ENCODE results near the gene ZNF227. TPM values are rescaled to one million over a fixed set of nuclear protein-coding genes. Genes with fewer than 3 reads are reported as not detected.

The ZNF227 gene
- total RNA-seq, 2 experiments from 2014 or later: 17.7 to 18.5 TPM

GRCh38 chr19:44258136-44258535 lies 45.8 kb downstream of the ZNF227 start:
- H3K9me3 Mint-ChIP-seq: peaks cover 56% of the 10 kb centered on the region
- no peak overlapping the region for H3K27ac Mint-ChIP-seq
- H3K4me1 Mint-ChIP-seq (ENCODE audit: low read depth): peaks cover 9% of the 10 kb centered on the region
- ATAC-seq (no peak), DNase-seq (no peak)
- TF ChIP-seq CTCF (IDR thresholded peaks at IDR 0.05): no peak
- intact Hi-C loops (cut with micrococcal nuclease): no loop called here
- ChIA-PET POLR2A (no interaction called here), CTCF (no interaction called here)
- no peaks in the 10 kb centered on the region for H3K27me3 Mint-ChIP-seq
- H3K4me3 Mint-ChIP-seq: no peak overlapping the region
- H3K36me3 Mint-ChIP-seq (ENCODE audit: low read depth): peaks cover 37% of the 10 kb centered on the region

GRCh38 chr19:44258835-44259413 lies 46.6 kb downstream of the ZNF227 start:
- Mint-ChIP-seq H3K27me3 (no peaks in the 10 kb centered on the region), H3K4me3 (no peak overlapping the region), H3K36me3 (ENCODE audit: low read depth) (peaks cover 33% of the 10 kb centered on the region), H3K9me3 (peaks cover 55% of the 10 kb centered on the region), H3K4me1 (ENCODE audit: low read depth) (peaks cover 9% of the 10 kb centered on the region), H3K27ac (no peak overlapping the region)
- intact Hi-C loops (cut with micrococcal nuclease): no loop called here
- DNase-seq: no peak
- no peak for TF ChIP-seq CTCF (IDR thresholded peaks at IDR 0.05)
- ChIA-PET POLR2A (no interaction called here), CTCF (no interaction called here)
- no peak for ATAC-seq

- H3K27ac Mint-ChIP-seq: peak overlapping the region; percentile 75
- ChIA-PET POLR2A (no interaction called here), CTCF (no interaction called here)
- ATAC-seq: no peak
- peaks cover 9% of the 10 kb centered on the region for H3K4me1 Mint-ChIP-seq (ENCODE audit: low read depth)
- peaks cover 26% of the 10 kb centered on the region for H3K36me3 Mint-ChIP-seq (ENCODE audit: low read depth)
- H3K4me3 Mint-ChIP-seq: peak overlapping the region; percentile 66
- H3K27me3 Mint-ChIP-seq: no peaks in the 10 kb centered on the region
- intact Hi-C loops (cut with micrococcal nuclease): no loop called here
- DNase-seq: peak; percentile 2
- TF ChIP-seq CTCF (IDR thresholded peaks at IDR 0.05): no peak
- H3K9me3 Mint-ChIP-seq: peaks cover 44% of the 10 kb centered on the region
These were observed 48.0 kb downstream of the ZNF227 start for GRCh38 chr19:44260343-44260681.

- ATAC-seq (no peak), DNase-seq (no peak)
- no peaks in the 10 kb centered on the region for H3K27me3 Mint-ChIP-seq
- no peak overlapping the region for H3K27ac Mint-ChIP-seq
- peak overlapping the region; percentile 66 for H3K4me3 Mint-ChIP-seq
- H3K9me3 Mint-ChIP-seq: peaks cover 43% of the 10 kb centered on the region
- no peak for TF ChIP-seq CTCF (IDR thresholded peaks at IDR 0.05)
- peaks cover 27% of the 10 kb centered on the region for H3K36me3 Mint-ChIP-seq (ENCODE audit: low read depth)
- POLR2A ChIA-PET: no interaction called here
- peaks cover 9% of the 10 kb centered on the region for H3K4me1 Mint-ChIP-seq (ENCODE audit: low read depth)
- CTCF ChIA-PET: no interaction called here
- intact Hi-C loops (cut with micrococcal nuclease): no loop called here
These were observed 48.5 kb downstream of the ZNF227 start for GRCh38 chr19:44260695-44261446.

- H3K27me3 Mint-ChIP-seq: no peaks in the 10 kb centered on the region
These were observed 65.0 kb downstream of the ZNF227 start for GRCh38 chr19:44277331-44277730.

More at GRCh38 chr19:44277331-44277730, 65.0 kb downstream of the ZNF227 start:
- ATAC-seq (no peak), DNase-seq (no peak)
- CTCF ChIA-PET: no interaction called here
- Mint-ChIP-seq H3K27ac (no peak overlapping the region), H3K36me3 (ENCODE audit: low read depth) (peaks cover 51% of the 10 kb centered on the region), H3K4me3 (no peak overlapping the region), H3K4me1 (ENCODE audit: low read depth) (no peaks in the 10 kb centered on the region), H3K9me3 (peaks cover 60% of the 10 kb centered on the region)
- intact Hi-C loops (cut with micrococcal nuclease): no loop called here
- POLR2A ChIA-PET: no interaction called here
- no peak for TF ChIP-seq CTCF (IDR thresholded peaks at IDR 0.05)
